Adipocyte (in vitro differentiated cells): ENCODE data around the gene SIGLEC9.
A peak's percentile ranks its signal among the peaks of the same experiment; 100 is the strongest.
"Not testable (repeated sequence)": the region's sequence is repeated elsewhere in the genome, so short reads cannot be mapped to it uniquely, and the experiment has no call there.

Experiments used
- DNase-seq: peaks from one replicate; pipeline ENCODE4 v3.0.0-alpha.2; 2015; ENCODE audit warnings: low read depth
- H3K27me3 ChIP-seq: replicated peaks from 2 replicates; pipeline ENCODE4 v1.7.0; 2013; ENCODE audit warnings: mild to moderate bottlenecking, low read length, moderate library complexity; ENCODE audit not compliant: control insufficient read depth, insufficient read depth
- H3K36me3 ChIP-seq: 2 replicates; pipeline ENCODE4 v1.7.0; 2013; ENCODE audit warnings: low read length, mild to moderate bottlenecking, moderate library complexity; ENCODE audit not compliant: control insufficient read depth, insufficient read depth, severe bottlenecking
- H3K4me1 ChIP-seq: 2 replicates; pipeline ENCODE4 v1.7.0; 2013; ENCODE audit warnings: mild to moderate bottlenecking, low read length, moderate library complexity; ENCODE audit not compliant: control insufficient read depth, insufficient read depth
- H3K4me3 ChIP-seq: 2 replicates; pipeline ENCODE4 v1.7.0; 2013; ENCODE audit warnings: mild to moderate bottlenecking, low read length, moderate library complexity
- H3K9ac ChIP-seq: 2 replicates; pipeline ENCODE4 v1.7.0; 2013; ENCODE audit warnings: mild to moderate bottlenecking, low read length, moderate library complexity
- H3K9me3 ChIP-seq: 2 replicates; pipeline ENCODE4 v1.7.0; 2013; ENCODE audit warnings: mild to moderate bottlenecking, low read length, moderate library complexity; ENCODE audit not compliant: control insufficient read depth

The SIGLEC9 gene

DNA sequence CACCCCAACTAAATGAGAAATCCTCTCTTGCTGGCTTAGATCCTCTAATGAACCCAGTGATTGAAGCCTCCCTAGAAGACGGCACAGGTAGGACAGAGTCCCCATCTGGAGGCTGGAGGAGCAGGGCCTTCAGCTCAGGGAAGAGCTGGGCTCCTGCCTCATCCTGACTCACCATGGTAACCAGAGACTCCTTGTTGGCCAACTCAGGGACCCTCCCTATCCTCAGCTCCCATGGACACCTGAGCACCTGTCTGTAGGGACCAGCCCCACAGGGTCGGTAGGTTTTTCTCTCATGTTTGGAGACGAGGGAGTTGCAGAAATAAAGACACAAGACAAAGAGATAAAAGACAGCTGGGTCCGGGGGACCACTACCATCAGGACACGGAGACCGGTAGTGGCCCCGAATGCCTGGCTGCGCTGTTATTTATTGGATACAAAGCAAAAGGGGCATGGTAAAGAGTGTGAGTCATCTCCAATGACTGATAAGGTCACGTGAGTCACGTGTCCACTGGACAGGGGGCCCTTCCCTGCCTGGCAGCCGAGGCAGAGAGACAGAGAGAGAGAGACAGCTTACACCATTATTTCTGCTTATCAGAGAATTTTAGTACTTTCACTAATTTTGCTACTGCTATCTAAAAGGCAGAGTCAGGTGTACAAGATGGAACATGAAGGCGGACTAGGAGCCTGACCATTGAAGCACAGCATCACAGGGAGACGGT is 44.0 kb downstream of the SIGLEC9 start:
- no peak for DNase-seq
- no peaks in the 10 kb centered on the region for H3K4me1 ChIP-seq
- no peaks in the 10 kb centered on the region for H3K36me3 ChIP-seq
- H3K9me3 ChIP-seq = no peaks in the 10 kb centered on the region
- H3K9ac ChIP-seq = no peak overlapping the region
- no peak overlapping the region for H3K4me3 ChIP-seq
- H3K27me3 ChIP-seq = peaks cover 49% of the 10 kb centered on the region

DNA sequence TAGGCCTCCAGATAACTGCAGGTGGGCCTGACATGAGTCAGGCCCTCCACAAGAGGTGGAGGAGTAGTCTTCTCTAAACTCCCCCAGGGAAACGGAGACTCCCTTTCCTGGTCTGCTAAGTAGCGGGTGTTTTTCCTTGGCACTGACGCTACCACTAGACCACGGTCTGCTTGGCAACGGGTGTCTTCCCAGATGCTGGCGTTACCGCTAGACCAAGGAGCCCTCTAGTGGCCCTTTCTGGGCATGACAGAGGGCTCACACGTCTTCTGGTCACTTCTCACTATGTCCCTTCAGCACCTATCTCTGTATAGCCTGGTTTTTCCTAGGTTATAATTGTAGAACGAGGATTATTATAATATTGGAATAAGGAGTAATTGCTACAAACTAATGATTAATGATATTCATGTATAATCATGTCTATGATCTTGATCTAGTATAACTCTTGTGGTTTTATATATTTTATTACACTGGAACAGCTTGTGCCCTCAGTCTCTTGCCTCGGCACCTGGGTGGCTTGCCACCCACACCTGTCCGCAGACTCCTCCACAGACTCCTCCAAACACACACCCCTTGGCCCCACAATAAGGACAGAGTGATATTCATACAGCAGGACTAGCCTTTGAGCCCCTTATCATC is 44.7 kb downstream of the SIGLEC9 start:
- H3K4me1 ChIP-seq, H3K9me3 ChIP-seq, H3K9ac ChIP-seq, H3K36me3 ChIP-seq, H3K4me3 ChIP-seq: not testable (repeated sequence)
- peak; percentile 72 for DNase-seq
- H3K27me3 ChIP-seq = peaks cover 54% of the 10 kb centered on the region

- DNase-seq = no peak
- Histone ChIP-seq H3K27me3 (peaks cover 69% of the 10 kb centered on the region), H3K9ac (no peak overlapping the region), H3K9me3 (no peaks in the 10 kb centered on the region), H3K4me3 (no peak overlapping the region), H3K36me3 (no peaks in the 10 kb centered on the region), H3K4me1 (no peaks in the 10 kb centered on the region)
Measured at GRCh38 chr19:51172223-51172622, 47.5 kb downstream of the SIGLEC9 start.

DNA sequence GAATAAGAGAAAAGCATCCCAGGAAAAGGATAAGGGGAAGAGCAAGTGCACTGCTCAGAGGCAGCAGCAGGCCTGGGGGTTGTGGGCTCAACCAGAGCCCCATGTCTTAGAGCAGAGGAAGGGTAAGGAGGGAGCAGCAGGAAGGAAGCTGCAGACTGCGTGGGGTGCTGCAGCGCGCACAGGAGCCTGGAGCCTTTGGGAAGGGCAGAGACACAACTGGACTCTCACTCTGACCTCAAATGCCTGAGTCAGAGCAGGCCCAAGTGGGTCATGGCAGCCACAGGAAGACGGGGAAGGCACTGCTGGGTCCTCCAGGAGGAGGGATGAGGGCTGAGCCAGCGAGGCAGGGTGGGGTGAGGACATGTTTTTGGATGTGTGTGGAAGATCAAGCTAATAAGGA is 49.0 kb downstream of the SIGLEC9 start:
- no peaks in the 10 kb centered on the region for H3K36me3 ChIP-seq
- H3K9ac ChIP-seq = no peak overlapping the region
- peaks cover 67% of the 10 kb centered on the region for H3K27me3 ChIP-seq
- no peaks in the 10 kb centered on the region for H3K9me3 ChIP-seq
- H3K4me1 ChIP-seq = no peaks in the 10 kb centered on the region
- no peak overlapping the region for H3K4me3 ChIP-seq
- no peak for DNase-seq

- no peaks in the 10 kb centered on the region for H3K36me3 ChIP-seq
- H3K4me3 ChIP-seq = no peak overlapping the region
- no peak overlapping the region for H3K9ac ChIP-seq
- H3K27me3 ChIP-seq = peaks cover 38% of the 10 kb centered on the region
- H3K4me1 ChIP-seq = no peaks in the 10 kb centered on the region
- DNase-seq = no peak
- H3K9me3 ChIP-seq = no peaks in the 10 kb centered on the region
Measured at GRCh38 chr19:51179256-51179655, 54.5 kb downstream of the SIGLEC9 start.
